ENCODE measurements around the gene RYR1. TPM values are rescaled to one million over a fixed set of nuclear protein-coding genes. Genes with fewer than 3 reads are reported as not detected.

The RYR1 gene
- total and polyA plus RNA-seq, 2 of the 8 experiments (the other 6 are each of a cell fraction or from before 2014, with no cell fraction given) = 5.8 to 11.8 TPM

DNA sequence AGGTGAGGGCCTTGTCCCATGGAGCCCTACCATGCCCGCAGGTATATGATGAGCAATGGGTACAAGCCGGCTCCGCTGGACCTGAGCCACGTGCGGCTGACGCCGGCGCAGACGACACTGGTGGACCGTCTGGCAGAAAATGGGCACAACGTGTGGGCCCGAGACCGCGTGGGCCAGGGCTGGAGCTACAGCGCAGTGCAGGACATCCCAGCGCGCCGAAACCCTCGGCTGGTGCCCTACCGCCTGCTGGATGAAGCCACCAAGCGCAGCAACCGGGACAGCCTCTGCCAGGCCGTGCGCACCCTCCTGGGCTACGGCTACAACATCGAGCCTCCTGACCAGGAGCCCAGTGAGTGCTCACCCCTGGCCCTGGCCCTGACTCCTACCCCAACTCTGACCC is 32.6 kb downstream of the RYR1 start:
- TF ChIP-seq TEAD4 (IDR thresholded peaks at IDR 0.05; ENCODE audit: low read depth, low read length) = no peak
- TF ChIP-seq NRF1 (IDR thresholded peaks at IDR 0.05; ENCODE audit: low read depth, low read length) = no peak
- no peak for TF ChIP-seq SUZ12 (IDR thresholded peaks at IDR 0.05; ENCODE audit: low read length)
- TF ChIP-seq CBX8 (IDR thresholded peaks at IDR 0.05; ENCODE audit: borderline replicate concordance, low read depth, low read length) = no peak
- TF ChIP-seq, protein P1, sequence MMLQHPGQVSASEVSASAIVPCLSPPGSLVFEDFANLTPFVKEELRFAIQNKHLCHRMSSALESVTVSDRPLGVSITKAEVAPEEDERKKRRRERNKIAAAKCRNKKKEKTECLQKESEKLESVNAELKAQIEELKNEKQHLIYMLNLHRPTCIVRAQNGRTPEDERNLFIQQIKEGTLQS (IDR thresholded peaks at IDR 0.05; ENCODE audit: insufficient read depth, low read depth, low read length) = no peak
- no peak for TF ChIP-seq NANOG (IDR thresholded peaks at IDR 0.05; ENCODE audit: insufficient read depth, low read depth, low read length, poor library complexity, severe bottlenecking)
- no peak for TF ChIP-seq CTBP2 (IDR thresholded peaks at IDR 0.05; ENCODE audit: borderline replicate concordance, insufficient read depth, insufficient read length, low read length)
- no peak for TF ChIP-seq SP4 (IDR thresholded peaks at IDR 0.05; ENCODE audit: low read length)
- TF ChIP-seq PHF8 (conservative IDR thresholded peaks at IDR 0.05; ENCODE audit: low read depth, low read length) = no peak
- TF ChIP-seq TBP (IDR thresholded peaks at IDR 0.05; ENCODE audit: low read depth, low read length) = no peak
- Histone ChIP-seq H3K9ac (replicated peaks in 1 of 4; ENCODE audit: extremely low read depth in 1 of 4, low read depth in 3 of 4, low read length in 3 of 4) (no peak overlapping the region), H3K36me3 (ENCODE audit: control insufficient read depth in 2 of 4, insufficient read depth in 4 of 4, low read length in 3 of 4) (peaks cover 6 to 42% (median 21%) of the 10 kb centered on the region in 4 experiments; a peak in 7 of 8 replicates), H3K27ac (ENCODE audit: low read depth, low read length) (no peak overlapping the region), H3K79me2 (ENCODE audit: control insufficient read depth in 1 of 2, insufficient read depth in 2 of 2, low read length in 2 of 2) (no peaks in the 10 kb centered on the region), H3K18ac (ENCODE audit: extremely low read depth, low read length) (no peak overlapping the region), H3K9me3 (ENCODE audit: insufficient read depth in 2 of 2, low read depth in 1 of 2, low read length in 1 of 2) (no peaks in the 10 kb centered on the region), H4K20me1 (replicated peaks in 1 of 2; ENCODE audit: control insufficient read depth in 1 of 2, insufficient read depth in 2 of 2, low read length in 2 of 2) (peaks cover 0 to 2% of the 10 kb centered on the region in 2 experiments), H2BK120ac (replicated peaks; ENCODE audit: low read depth, low read length) (no peak overlapping the region), H3K4me3 (ENCODE audit: extremely low read depth in 1 of 4, insufficient read depth in 2 of 4, low read depth in 3 of 4, low read length in 4 of 4) (no peak overlapping the region), H3K27me3 (replicated peaks in 1 of 4; ENCODE audit: control insufficient read depth in 3 of 4, extremely low read depth in 1 of 4, insufficient read depth in 3 of 4, low read length in 3 of 4) (no peaks in the 10 kb centered on the region), H3K4me1 (replicated peaks in 1 of 4; ENCODE audit: control insufficient read depth in 3 of 4, insufficient read depth in 4 of 4, low read length in 3 of 4) (peaks cover 0 to 3% (median 0%) of the 10 kb centered on the region in 4 experiments; a peak in 1 of 7 replicates), H4K8ac (ENCODE audit: extremely low read depth, insufficient read depth, low read length) (peak overlapping the region; percentile 63; the same call in 1 of the 2 replicates), H3K4ac (replicated peaks; ENCODE audit: insufficient read length, low read depth, low read length) (no peak overlapping the region), H2AK5ac (ENCODE audit: low read depth, low read length) (no peak overlapping the region), H3K4me2 (ENCODE audit: insufficient read depth in 1 of 2, low read depth in 2 of 2, low read length in 2 of 2) (no peak overlapping the region), H4K91ac (replicated peaks; ENCODE audit: insufficient read length, low read length) (no peak overlapping the region), H3K56ac (replicated peaks; ENCODE audit: insufficient read length, low read depth, low read length) (no peak overlapping the region), H3K14ac (ENCODE audit: insufficient read length) (no peak overlapping the region), H3K23ac (ENCODE audit: insufficient read length) (no peak overlapping the region), H3K79me1 (ENCODE audit: low read depth, low read length) (no peaks in the 10 kb centered on the region), H4K5ac (ENCODE audit: insufficient read length, low read depth, low read length) (no peak overlapping the region), H2AFZ (ENCODE audit: low read length) (no peak overlapping the region), H2BK5ac (ENCODE audit: low read depth, low read length) (no peak overlapping the region), H3K23me2 (ENCODE audit: low read depth, low read length) (peaks cover 6% of the 10 kb centered on the region; the same call in 1 of the 2 replicates), H2BK12ac (ENCODE audit: low read depth, low read length) (no peak overlapping the region), H2BK15ac (ENCODE audit: low read length) (no peak overlapping the region), H2BK20ac (ENCODE audit: low read length) (no peak overlapping the region)
- CTCF ChIA-PET (ENCODE audit: partially characterized antibody) = interaction anchor here (1.4 kb wide), 1 partner anchor 48 kb away, joined by 4 read pairs; no protein-coding TSS in a partner anchor
- FAIRE-seq (no peak), DNase-seq (ENCODE audit: low read depth in 1 of 2, low spot score in 2 of 2) (no peak)
- POLR2A ChIA-PET (ENCODE audit: partially characterized antibody) = interaction anchor here (2.4 kb wide), 1 partner anchor 12 kb away, joined by 8 read pairs; no protein-coding TSS in a partner anchor
- WGBS, 2 experiments (ENCODE audit: extremely low coverage in 1 of 2, insufficient coverage in 1 of 2, insufficient read length in 1 of 2, insufficient replicate concordance in 2 of 2, low coverage in 1 of 2, low lambda C conversion rate in 2 of 2, missing lambda C conversion rate in 1 of 2) = 89% methylated on average over 25 of the region's 26 CpGs; no CpG with 5 or more reads in 1 of the 2 experiments
